Immature natural killer cell (primary cell): Measurements from ENCODE around the gene ATG16L2. TPM values are rescaled to one million over a fixed set of nuclear protein-coding genes. Genes with fewer than 3 reads are reported as not detected.

Experiments
- DNase-seq, 3 donors: peaks; one replicate each; pipeline ENCODE4 v3.0.0; 2022; ENCODE audit warnings: mixed read lengths in 1 of 3
- H3K27ac Mint-ChIP-seq, 6 donors: one replicate each; pipeline ENCODE4 v1.8.0; 2020; ENCODE audit warnings: mixed read lengths in 6 of 6, mild to moderate bottlenecking in 5 of 6, inconsistent platforms in 4 of 6, moderate library complexity in 3 of 6
- H3K27me3 Mint-ChIP-seq, 3 donors: one replicate each; pipeline ENCODE4 v1.8.0; 2020 to 2021; ENCODE audit warnings: low read depth in 3 of 3, mild to moderate bottlenecking in 3 of 3, mixed read lengths in 3 of 3, moderate library complexity in 3 of 3, inconsistent platforms in 1 of 3
- H3K36me3 Mint-ChIP-seq, 3 donors: one replicate each; pipeline ENCODE4 v1.8.0; 2020; ENCODE audit warnings: mixed read lengths in 3 of 3, inconsistent platforms in 2 of 3, mild to moderate bottlenecking in 2 of 3
- H3K4me1 Mint-ChIP-seq, 2 donors: one replicate each; pipeline ENCODE4 v1.8.0; 2020; ENCODE audit warnings: inconsistent platforms in 2 of 2, mild to moderate bottlenecking in 2 of 2, mixed read lengths in 2 of 2, moderate library complexity in 1 of 2
- H3K4me3 Mint-ChIP-seq, 5 donors: one replicate each; pipeline ENCODE4 v1.8.0; 2020; ENCODE audit warnings: mild to moderate bottlenecking in 5 of 5, mixed read lengths in 5 of 5, inconsistent platforms in 3 of 5, moderate library complexity in 3 of 5
- H3K9me3 Mint-ChIP-seq, 6 donors: one replicate each; pipeline ENCODE4 v1.8.0; 2020; ENCODE audit warnings: mild to moderate bottlenecking in 6 of 6, mixed read lengths in 6 of 6, inconsistent platforms in 4 of 6, moderate library complexity in 3 of 6
- polyA plus RNA-seq, 3 donors: library from polyadenylated mRNA; unstranded; fragments of 300-500 nt; fragmentation: Illumina TruSeq; gene quantifications; one replicate each; pipeline ENCODE4 v1.2.3, GENCODE V29; 2021

ATG16L2 gene
- polyA plus RNA-seq, 3 donors from 2014 or later, result 11.4 to 24.6 (median 18.7) TPM

DNA sequence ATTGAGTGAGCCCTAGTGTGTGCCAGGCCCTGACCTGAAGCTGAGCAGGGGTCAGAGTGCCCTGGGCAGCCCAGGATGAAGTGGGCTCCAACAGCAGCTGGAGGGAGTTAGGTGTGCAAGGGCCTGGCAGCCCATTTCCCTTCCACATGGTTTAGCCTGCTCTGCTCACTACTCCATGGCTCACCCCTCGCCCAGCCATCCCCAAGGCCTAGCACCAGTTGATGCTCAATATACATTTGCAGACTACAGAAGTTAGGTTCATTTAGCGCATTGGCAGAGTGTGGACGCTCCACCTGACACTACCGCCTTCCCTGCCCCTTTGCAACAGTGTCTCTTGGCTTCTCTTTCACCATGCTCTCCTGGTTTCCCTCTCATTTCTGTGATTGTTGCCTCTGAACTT is 3.8 kb downstream of the ATG16L2 start:
- Mint-ChIP-seq H3K27ac (peak overlapping the region; percentile 65 to 86 (median 79)), H3K36me3 (peaks cover 20 to 26% (median 22%) of the 10 kb centered on the region in 3 donors), H3K27me3 (peaks cover 13 to 26% (median 16%) of the 10 kb centered on the region in 3 donors), H3K9me3 (no peaks in the 10 kb centered on the region), H3K4me1 (peaks cover 53 to 62% of the 10 kb centered on the region in 2 donors), H3K4me3 (peak overlapping the region in 3 of 5 donors; percentile 43 to 59 (median 48))
- DNase-seq, result no peak

DNA sequence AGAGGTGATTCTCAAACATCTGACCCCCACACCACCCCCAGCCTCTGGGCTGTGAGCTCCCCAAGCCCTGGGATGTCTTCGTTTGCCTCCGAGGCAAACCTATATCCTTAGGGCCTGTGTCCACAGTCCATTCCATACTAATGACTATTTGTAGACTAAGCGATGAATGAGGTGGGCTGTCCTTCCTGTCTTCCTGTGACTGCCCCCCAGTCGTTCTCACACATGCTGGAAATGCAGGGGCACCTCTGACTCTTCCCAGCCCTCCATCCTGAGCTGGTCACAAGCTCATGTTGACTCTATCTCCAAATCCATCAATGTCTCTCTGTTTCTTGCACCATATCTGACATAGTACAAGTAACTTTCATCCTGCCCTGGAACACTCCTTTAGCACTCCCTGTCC is 4.8 kb downstream of the ATG16L2 start:
- Mint-ChIP-seq H3K27ac (peak overlapping the region; percentile 8 to 71 (median 58)), H3K27me3 (peaks cover 8 to 20% (median 10%) of the 10 kb centered on the region in 3 donors), H3K4me3 (peak overlapping the region in 2 of 5 donors; percentile 42 to 43), H3K9me3 (no peaks in the 10 kb centered on the region), H3K4me1 (peaks cover 44 to 53% of the 10 kb centered on the region in 2 donors), H3K36me3 (peaks cover 20 to 26% (median 22%) of the 10 kb centered on the region in 3 donors)
- no peak for DNase-seq

DNA sequence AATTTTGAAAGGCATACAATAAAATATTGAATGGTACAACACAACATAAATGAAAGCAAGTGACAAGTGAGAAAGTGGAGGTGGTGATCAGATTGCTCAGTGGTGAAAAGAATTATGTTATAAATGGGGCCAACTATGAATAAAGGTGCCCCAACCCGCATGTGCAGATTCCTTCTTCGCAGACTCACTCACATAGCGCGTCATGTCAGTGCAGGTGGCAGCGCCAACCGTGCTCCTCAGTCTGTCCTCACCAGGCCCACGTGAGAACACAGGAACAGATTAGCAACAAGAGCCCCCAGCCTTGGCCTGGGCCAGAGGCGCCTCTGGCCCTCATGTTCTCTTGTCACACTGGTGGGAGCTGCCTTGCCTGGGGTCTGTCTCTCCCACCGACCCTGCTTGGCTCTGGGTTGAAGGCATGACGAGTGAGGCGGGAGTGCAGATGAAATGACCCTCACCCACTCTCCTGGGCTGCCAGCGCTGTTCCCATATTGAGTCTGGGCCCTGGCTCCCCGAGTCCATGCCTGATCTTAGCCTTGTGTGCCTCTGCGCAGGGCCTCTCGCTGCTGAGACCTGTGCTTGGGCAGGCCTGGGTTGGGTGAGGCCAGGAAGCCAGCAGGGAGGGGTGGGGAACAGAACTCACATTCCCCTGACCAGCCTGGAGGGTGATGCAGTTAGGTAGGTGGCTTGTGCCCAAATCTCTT is 6.4 kb downstream of the ATG16L2 start:
- H3K27me3 Mint-ChIP-seq, result peaks cover 4 to 11% (median 4%) of the 10 kb centered on the region in 3 donors
- peaks cover 20 to 26% (median 22%) of the 10 kb centered on the region in 3 donors for H3K36me3 Mint-ChIP-seq
- no peak for DNase-seq
- H3K9me3 Mint-ChIP-seq, result no peaks in the 10 kb centered on the region
- peaks cover 39 to 44% of the 10 kb centered on the region in 2 donors for H3K4me1 Mint-ChIP-seq
- H3K27ac Mint-ChIP-seq, result peak overlapping the region in 5 of 6 donors; percentile 11 to 63 (median 55)
- H3K4me3 Mint-ChIP-seq, result peak overlapping the region in 2 of 5 donors; percentile 30 to 60

DNA sequence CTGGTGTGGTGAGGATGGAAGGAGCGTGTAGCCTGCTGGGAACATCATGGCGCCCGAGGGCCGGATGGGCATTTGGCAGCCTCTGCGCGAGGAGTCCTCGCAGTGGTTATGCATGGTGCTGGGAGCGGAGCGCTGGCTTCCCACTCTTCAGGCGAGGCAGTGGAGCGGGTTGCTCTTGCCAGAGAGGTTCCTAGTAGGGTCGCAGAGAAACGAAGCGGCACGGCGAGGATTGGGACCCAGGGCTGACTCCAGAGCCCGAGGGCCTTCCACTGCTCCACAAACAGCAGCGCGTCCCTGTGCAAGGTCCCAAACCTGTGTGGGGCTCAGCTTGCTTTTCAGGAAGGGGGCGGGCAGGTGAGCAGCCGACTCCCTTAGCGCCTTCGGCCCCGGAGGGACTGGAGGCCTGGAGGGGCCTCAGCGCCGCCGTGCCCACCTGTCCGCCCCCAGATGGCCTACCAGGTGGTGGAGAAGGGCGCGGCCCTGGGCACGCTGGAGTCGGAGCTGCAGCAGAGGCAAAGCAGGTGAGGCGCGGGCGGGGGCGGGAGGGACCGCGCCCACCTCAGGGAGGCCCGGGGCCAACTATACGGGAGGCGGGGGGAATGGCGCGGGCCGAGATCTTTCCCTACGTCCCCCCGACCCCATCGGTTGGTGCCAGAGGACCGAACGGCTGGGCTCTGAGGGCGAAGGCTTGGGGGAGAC is 7.2 kb downstream of the ATG16L2 start:
- Mint-ChIP-seq H3K4me1 (peaks cover 31 to 36% of the 10 kb centered on the region in 2 donors), H3K36me3 (peaks cover 20 to 26% (median 22%) of the 10 kb centered on the region in 3 donors), H3K27ac (peak overlapping the region in 3 of 6 donors; percentile 40 to 58 (median 55)), H3K27me3 (peaks cover 4 to 10% (median 4%) of the 10 kb centered on the region in 3 donors), H3K9me3 (no peaks in the 10 kb centered on the region), H3K4me3 (peak overlapping the region in 2 of 5 donors; percentile 27 to 60)
- no peak for DNase-seq

DNA sequence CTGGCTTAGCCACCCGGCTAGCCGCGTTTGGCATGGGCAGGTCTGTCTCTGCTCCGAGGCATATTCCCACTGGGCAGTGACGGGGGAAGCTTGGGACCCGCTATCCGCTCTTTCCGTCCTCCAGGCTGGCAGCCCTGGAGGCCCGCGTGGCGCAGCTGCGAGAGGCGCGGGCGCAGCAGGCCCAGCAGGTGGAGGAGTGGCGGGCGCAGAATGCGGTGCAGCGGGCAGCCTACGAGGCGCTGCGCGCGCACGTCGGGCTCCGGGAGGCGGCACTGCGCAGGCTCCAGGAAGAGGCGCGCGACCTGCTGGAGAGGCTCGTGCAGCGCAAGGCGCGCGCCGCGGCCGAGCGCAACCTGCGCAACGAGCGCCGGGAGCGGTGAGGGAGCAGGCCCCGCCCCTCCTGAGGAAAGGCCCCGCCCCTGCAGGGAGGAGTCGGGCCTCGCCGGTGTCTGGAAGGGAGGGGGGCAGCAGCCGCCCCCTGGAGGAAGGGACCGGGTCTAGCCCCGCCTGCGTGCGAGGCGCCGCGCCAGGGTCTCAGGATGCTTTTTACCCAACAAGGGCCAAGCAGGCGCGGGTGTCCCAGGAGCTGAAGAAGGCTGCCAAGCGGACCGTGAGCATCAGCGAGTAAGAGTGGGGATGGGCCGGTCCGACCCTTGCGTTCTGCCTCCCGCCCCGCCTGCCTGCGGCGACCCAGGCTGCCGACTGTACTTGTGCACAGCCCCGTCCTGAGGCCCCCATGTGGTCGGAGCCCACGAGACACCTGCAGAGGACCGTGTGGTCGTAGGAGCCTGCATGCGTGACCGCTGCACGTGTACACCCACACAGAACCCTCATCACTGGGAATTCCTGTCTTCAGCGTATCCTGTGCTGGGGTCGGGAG is 7.9 kb downstream of the ATG16L2 start:
- Mint-ChIP-seq H3K4me3 (no peak overlapping the region), H3K27ac (peak overlapping the region in 2 of 6 donors; percentile 34 to 35), H3K36me3 (peaks cover 20 to 26% (median 22%) of the 10 kb centered on the region in 3 donors), H3K9me3 (no peaks in the 10 kb centered on the region), H3K4me1 (peaks cover 27 to 32% of the 10 kb centered on the region in 2 donors), H3K27me3 (peaks cover 4 to 12% (median 4%) of the 10 kb centered on the region in 3 donors)
- peak; percentile 57 to 85 (median 73) for DNase-seq

DNA sequence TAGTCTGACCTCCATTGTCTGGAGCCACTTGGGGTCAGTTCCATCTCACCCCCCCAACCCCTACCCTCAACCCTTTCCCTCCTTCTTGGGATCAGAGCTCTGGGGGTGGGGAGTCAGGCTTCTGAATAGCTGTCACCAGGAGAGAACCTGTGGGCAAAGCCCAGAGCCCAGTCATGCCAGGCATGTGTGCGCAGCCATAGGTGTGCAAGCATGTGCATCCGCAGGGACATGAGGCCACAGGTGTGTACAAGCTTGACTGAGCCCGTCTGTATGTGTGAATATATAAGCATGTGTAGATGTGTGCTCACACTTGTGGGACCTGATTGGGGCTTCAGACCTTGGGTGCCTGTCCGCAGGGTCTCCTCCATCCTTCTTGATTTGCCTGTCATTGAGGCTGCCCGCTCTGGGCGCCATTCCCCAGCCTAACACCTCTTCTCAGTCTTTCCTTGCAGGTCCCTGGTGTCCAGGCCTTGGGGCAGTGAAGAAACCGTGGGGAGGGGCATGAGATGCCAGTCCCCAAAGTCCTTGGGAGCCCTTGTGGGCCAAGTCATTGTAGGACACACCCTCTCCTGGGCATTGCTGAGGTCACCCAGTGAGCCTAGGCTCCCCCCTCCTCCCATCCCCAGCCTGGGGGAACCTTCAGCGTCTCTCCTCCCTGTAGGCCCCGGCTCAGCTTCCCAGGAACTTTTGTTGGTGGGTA is 9.0 kb downstream of the ATG16L2 start:
- peaks cover 14 to 17% (median 14%) of the 10 kb centered on the region in 3 donors for H3K36me3 Mint-ChIP-seq
- no peak overlapping the region for H3K4me3 Mint-ChIP-seq
- no peak for DNase-seq
- peaks cover 4 to 18% (median 7%) of the 10 kb centered on the region in 3 donors for H3K27me3 Mint-ChIP-seq
- H3K4me1 Mint-ChIP-seq, result peaks cover 29 to 32% of the 10 kb centered on the region in 2 donors
- peak overlapping the region; percentile 10 to 77 (median 48) for H3K27ac Mint-ChIP-seq
- H3K9me3 Mint-ChIP-seq, result no peaks in the 10 kb centered on the region

DNA sequence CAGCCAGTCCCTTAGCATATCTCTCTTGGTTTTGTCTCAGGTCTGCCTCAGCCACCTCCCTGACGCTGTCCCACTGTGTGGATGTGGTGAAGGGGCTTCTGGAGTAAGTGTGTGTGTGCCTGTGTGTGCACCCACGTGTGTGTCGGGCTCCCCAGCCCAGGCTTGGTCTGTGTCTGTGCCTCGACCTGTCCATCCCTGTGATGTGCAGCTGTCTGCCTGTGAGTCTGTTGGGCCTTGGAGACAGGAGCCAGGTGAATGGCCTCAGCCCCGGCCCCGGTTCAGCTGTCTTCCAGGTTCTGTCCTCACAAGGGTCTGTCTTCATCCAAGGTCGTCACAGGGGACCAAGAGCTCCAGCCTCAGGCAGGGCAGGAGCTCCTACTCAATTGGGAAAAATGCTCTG is 9.8 kb downstream of the ATG16L2 start:
- no peak for DNase-seq
- H3K4me3 Mint-ChIP-seq, result no peak overlapping the region
- peak overlapping the region in 4 of 6 donors; percentile 24 to 81 (median 65) for H3K27ac Mint-ChIP-seq
- no peaks in the 10 kb centered on the region for H3K9me3 Mint-ChIP-seq
- peaks cover 31 to 32% of the 10 kb centered on the region in 2 donors for H3K4me1 Mint-ChIP-seq
- H3K27me3 Mint-ChIP-seq, result peaks cover 4 to 21% (median 6%) of the 10 kb centered on the region in 3 donors
- peaks cover 9 to 11% (median 10%) of the 10 kb centered on the region in 3 donors for H3K36me3 Mint-ChIP-seq

DNA sequence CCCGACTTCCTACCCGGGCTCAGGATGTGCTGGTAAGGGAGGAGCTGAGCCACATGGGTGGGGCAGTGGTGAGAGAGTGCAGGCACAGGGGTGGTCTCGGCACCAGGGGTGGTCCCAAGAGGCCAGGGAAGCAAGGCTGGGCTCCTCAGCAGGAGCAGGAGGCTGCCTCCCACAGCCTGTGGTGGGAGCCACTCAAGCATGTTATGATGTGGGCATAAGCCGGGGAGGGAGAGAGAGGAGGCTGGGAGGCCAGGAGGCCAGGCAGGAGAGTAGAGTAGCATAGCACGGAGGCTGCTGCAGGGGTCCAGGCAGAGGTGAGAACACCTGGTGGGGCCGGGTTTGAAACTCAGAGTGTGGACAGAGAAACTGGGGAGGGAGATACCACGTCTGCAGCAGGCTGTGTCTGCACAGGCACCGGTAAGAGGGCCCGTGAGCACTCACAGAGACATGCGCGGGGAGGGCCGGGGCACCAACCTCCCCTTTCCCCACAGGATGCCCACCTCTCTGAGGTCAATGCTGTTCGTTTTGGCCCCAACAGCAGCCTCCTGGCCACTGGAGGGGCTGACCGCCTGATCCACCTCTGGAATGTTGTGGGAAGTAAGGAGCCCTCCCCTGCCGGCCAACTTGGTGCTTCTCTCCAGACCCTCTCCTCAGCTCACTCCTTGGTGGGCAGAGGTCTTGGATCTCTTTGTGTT is 10.7 kb downstream of the ATG16L2 start:
- Mint-ChIP-seq H3K9me3 (no peaks in the 10 kb centered on the region), H3K27me3 (peaks cover 4 to 21% (median 6%) of the 10 kb centered on the region in 3 donors), H3K36me3 (peaks cover 5 to 12% (median 7%) of the 10 kb centered on the region in 3 donors), H3K4me3 (no peak overlapping the region), H3K4me1 (peaks cover 26 to 27% of the 10 kb centered on the region in 2 donors), H3K27ac (peak overlapping the region; percentile 61 to 86 (median 78))
- no peak for DNase-seq

DNA sequence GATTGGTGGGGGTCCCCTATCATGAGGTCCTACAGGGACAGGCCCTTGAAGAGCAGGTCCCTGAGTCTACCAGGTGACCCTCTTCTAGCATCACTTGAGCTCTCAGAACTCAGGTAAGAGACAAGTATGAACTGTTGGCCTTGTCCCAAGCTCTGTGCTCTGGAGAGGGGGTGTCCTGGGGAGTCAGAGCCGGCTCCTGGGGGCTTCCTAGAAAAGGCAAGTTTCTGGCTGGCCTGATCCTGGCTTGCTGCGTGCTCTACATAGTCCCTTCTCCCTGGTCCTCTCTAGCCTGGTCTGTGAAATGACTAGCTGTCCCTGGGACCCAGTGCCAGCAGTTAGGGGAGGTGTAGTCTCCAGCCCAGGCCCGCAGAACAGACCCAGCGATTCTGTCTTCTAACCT is 11.4 kb downstream of the ATG16L2 start:
- H3K36me3 Mint-ChIP-seq, result peaks cover 0 to 7% (median 3%) of the 10 kb centered on the region in 3 donors
- no peaks in the 10 kb centered on the region for H3K9me3 Mint-ChIP-seq
- peaks cover 20 to 25% of the 10 kb centered on the region in 2 donors for H3K4me1 Mint-ChIP-seq
- H3K27me3 Mint-ChIP-seq, result peaks cover 4 to 21% (median 9%) of the 10 kb centered on the region in 3 donors
- DNase-seq, result no peak
- peak overlapping the region in 4 of 6 donors; percentile 61 to 98 (median 68) for H3K27ac Mint-ChIP-seq
- no peak overlapping the region for H3K4me3 Mint-ChIP-seq

DNA sequence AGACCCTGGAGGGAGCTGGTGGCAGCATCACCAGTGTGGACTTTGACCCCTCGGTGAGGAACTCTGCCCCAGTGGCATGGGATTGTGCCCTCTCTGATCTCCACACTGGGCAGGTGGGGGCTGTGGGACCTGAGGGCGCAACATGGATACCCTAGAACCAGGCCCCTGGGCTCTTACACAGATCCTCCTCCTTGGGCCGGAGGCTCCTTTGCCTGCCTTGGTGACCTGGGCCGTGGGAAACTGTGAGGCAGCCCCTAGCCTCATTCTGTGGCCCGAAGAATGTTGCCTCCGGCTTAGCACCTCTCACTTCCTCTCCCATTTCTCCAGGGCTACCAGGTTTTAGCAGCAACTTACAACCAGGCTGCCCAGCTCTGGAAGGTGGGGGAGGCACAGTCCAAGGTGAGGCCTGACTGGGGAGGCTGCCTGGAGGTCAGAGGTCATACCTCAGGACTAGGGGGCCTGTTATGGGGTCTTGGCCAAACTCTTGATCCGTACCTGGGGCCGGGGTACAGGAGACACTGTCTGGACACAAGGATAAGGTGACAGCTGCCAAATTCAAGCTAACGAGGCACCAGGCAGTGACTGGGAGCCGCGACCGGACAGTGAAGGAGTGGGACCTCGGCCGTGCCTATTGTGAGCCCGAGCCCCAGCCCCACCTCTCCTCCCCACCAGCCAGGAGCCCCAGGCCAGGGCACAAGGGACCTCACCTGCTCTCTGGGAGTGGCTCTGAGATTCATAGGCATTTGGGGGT is 12.2 kb downstream of the ATG16L2 start:
- H3K27ac Mint-ChIP-seq, result peak overlapping the region; percentile 74 to 98 (median 96)
- no peak for DNase-seq
- H3K4me1 Mint-ChIP-seq, result peaks cover 21% of the 10 kb centered on the region in 2 donors
- no peak overlapping the region for H3K4me3 Mint-ChIP-seq
- H3K9me3 Mint-ChIP-seq, result no peaks in the 10 kb centered on the region
- H3K27me3 Mint-ChIP-seq, result peaks cover 4 to 23% (median 9%) of the 10 kb centered on the region in 3 donors
- peaks cover 0 to 7% (median 3%) of the 10 kb centered on the region in 3 donors for H3K36me3 Mint-ChIP-seq

DNA sequence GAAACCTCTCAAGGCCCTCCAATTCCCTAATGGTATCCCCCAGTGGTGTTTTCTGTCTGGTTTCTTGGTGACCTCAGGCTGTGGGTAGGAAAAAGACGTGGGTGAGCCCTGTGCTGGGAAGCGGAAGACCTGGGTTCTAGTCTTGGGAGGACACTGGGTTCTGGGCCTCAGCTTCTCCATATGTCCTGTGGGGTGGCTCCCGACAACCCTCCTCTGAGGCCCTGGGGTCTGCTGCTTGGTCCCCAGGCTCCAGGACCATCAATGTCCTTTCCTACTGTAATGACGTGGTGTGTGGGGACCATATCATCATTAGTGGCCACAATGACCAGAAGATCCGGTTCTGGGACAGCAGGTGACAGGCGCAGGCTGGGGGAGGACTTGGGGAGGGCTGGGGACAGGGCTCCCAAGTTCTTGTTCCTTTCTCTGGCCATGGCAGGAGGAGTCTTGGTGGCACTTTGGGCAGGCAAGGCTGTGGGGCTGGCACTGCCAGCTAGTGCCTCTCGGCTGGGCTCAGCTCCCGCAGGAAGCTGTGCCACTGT is 12.8 kb downstream of the ATG16L2 start:
- H3K36me3 Mint-ChIP-seq, result peaks cover 0 to 7% (median 3%) of the 10 kb centered on the region in 3 donors

More for the DNA sequence above, 12.8 kb downstream of the ATG16L2 start:
- Mint-ChIP-seq H3K27ac (peak overlapping the region; percentile 90 to 98 (median 96)), H3K4me3 (peak overlapping the region in 3 of 5 donors; percentile 3 to 41 (median 7)), H3K27me3 (peaks cover 4 to 19% (median 9%) of the 10 kb centered on the region in 3 donors), H3K9me3 (no peaks in the 10 kb centered on the region), H3K4me1 (peaks cover 24 to 26% of the 10 kb centered on the region in 2 donors)
- DNase-seq, result no peak
